DOHH2 (cell line): ENCODE results near the gene ICOS.

ENCODE experiments used
- CTCF ChIP-seq: fragments of 200-600 bp; sonication (generic); IDR thresholded peaks from one replicate; pipeline ENCODE4 v1.5.1; 2014; ENCODE audit warnings: antibody characterized with exemption, mild to moderate bottlenecking, low read depth, low read length; ENCODE audit not compliant: poor library complexity, severe bottlenecking
- EZH2phosphoT487 ChIP-seq: fragments of 200-600 bp; sonication (generic); IDR thresholded peaks from 2 replicates; pipeline ENCODE4 v1.6.1; 2017; ENCODE audit warnings: borderline replicate concordance, mild to moderate bottlenecking, antibody characterized with exemption, low read length, moderate library complexity, mixed read lengths

GRCh38 chr2:203894262-203894661, 42.3 kb upstream of the ICOS start:
- TF ChIP-seq CTCF, result no peak
- TF ChIP-seq EZH2phosphoT487, result no peak
